NCI-H2029 (cell line): ENCODE measurements around the gene GPI.

Experiments used
- DNase-seq: peaks from one replicate; lab custom pipeline; 2025; lab: John Stamatoyannopoulos, UW

The GPI gene

DNA sequence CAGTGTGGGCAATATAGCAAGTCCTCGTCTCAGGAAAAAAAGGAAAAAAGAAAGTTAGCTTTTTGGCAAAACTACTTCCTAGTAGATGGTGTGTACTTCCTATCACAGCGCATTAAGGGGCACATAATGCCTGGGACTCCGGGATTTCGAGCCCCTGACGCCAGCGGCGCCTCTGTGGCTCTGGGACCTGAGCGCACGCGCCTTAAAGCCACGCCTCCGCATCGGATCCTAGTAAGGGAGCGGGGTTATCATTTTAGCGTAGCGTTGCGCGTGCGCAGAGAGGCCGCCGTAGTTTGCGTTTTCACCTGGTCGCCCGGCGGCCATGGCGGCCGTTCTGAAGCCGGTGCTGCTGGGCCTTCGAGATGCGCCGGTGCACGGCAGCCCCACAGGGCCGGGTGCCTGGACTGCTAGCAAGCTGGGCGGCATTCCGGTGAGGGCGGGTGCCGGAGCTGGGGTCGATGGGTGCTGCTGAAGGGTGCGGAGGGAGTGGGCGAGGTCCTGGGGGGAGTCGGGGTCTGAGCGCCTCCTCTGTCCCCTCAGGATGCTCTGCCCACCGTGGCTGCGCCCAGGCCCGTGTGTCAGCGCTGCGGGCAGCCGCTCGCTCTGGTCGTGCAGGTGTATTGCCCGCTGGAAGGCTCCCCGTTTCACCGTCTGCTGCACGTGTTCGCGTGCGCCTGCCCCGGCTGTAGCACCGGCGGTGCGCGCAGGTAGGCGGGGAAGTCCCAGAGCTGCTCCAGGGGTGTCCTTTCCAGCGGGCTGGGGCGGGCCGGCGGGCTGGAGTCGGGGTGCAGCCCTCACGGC, 39.3 kb downstream of the GPI start, which contains the start of gene PDCD2L:
Gene PDCD2L (plus strand): TSS at position 291 of the 801 bp plus-strand sequence. CDS start 32 bp downstream, at position 323.
- peak; percentile 93 for DNase-seq

DNA sequence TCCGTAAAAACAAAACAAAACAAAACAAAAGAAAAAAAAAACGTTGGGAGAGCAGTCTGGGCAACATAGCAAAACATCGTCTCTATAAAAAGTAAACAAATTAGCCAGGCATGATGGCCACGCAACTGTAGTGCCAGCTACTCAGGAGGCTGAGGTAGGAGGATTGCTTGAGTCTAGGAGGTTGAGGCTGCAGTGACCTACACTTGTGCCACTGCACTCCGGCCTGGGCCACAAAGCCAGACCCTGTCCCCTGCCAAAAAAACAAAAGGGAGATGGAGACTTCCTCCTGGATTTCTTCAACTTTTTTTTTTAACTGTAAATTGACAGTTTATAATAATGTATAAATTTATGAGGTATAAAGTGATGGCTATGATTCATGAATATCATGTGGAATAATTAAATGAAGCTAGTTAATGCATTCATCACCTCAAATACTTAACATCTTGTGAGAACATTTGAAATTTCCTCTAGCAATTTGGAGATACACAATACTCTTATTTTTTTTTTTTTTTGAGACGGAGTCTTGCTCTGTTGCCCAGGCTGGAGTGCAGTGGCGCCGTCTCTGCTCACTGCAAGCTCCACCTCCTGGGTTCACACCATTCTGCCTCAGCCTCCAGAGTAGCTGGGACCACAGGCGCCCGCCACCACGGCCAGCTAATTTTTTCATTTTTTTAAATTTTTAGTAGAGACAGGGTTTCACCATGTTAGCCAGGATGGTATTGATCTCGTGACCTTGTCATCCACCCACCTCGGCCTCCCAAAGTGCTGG, 41.1 kb downstream of the GPI start:
- no peak for DNase-seq

GRCh38 chr19:34408411-34408810, 43.4 kb downstream of the GPI start:
- no peak for DNase-seq

- no peak for DNase-seq
Measured at GRCh38 chr19:34409189-34410164, 44.5 kb downstream of the GPI start.

DNA sequence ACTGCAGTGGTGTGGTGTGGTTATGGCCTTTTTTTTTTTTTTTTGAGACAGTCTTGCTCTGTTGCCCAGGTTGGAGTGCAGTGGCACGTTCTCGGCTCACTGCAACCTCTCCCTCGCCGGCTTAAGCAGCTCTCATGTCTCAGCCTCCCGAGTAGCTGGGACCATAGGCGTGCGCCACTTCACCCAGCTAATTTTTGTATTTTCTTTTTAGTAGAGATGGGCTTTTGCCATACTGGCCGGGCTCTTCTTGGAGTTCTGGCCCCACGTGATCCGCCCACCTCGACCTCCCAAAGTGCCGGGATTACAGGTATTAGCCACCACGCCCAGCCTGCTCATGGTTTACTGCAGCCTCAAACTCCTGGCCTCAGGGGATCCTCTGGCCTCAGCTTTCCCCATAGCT, 46.2 kb downstream of the GPI start:
- no peak for DNase-seq

GRCh38 chr19:34416021-34416545, 51.1 kb downstream of the GPI start:
- DNase-seq: no peak

DNA sequence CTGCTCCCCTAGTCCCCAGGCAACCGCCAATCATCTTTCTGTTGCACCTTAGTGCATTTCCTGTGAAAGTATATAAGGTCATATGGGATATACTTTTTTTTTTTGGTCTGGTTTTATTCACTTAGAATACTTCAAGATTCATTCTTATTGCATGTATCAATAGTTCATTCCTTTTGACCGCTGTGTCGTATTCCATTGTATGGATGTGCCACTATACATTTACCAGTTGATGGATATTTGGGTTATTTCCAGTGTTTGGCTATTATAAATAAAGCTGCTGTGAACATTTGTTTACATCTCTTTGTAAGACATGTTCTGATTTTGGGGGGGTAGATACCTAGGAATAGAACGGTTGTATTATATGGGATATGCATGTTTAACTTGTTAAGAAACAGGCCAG, 53.3 kb downstream of the GPI start:
- DNase-seq: no peak

GRCh38 chr19:34426096-34426661, 61.2 kb downstream of the GPI start:
- DNase-seq: no peak

- no peak for DNase-seq
Measured at GRCh38 chr19:34428549-34429285, 63.7 kb downstream of the GPI start.

GRCh38 chr19:34429553-34429952, 64.6 kb downstream of the GPI start:
- DNase-seq: no peak

GRCh38 chr19:34430738-34431625, 66.0 kb downstream of the GPI start:
- no peak for DNase-seq

DNA sequence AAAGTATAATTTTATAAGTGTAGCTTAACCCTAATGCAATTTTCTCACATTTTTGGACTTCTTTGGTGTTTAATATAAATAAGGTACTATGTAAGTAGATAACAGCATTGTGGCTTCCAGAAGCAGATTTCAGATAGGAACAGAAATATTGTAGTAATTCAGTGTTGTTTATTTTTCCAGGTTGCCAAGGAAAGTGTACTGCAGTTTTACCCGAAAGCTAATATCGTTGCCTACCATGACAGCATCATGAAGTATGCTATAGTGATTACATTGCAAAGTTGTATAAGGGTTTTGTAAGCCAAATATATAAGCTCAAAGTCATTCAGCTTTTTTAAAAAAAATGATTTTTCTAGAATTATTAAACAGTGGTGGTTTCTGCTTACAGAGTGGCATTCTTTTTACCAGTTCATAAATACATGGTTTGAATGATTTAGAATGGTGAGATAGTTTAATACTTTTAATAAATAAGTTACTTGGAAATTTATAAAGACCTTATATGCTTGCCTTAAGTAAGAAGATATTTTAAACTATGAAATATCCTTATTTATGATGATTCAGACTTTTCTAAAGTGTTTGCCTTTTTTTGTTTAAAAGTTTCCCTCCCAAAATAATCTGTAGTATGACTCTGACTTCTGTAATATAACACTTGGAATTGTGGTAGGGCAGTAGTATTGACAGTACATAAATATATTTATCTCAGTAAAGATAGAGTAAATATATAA, 66.8 kb downstream of the GPI start:
- no peak for DNase-seq

- no peak for DNase-seq
Measured at GRCh38 chr19:34432797-34433196, 67.8 kb downstream of the GPI start.

- DNase-seq: no peak
Measured at GRCh38 chr19:34436716-34437115, 71.7 kb downstream of the GPI start.

DNA sequence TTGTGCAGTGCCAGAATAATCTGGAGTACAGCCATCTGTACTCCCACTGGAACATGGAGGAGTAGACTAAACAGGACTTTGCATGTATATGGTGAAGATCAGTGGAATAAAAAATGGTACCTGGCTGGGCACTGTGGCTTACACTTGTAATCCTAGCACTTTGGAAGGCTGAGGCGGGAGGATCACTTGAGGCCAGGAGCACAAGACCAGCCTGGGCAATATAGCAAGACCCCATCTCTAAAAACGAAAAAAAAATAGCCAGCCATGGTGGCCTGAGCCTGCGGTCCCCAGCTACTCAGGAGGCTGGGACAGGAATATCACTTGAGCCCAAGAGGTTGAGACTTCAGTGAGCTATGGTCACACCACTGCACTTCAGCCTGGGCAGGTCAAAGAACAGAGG, 83.2 kb downstream of the GPI start:
- no peak for DNase-seq
